H1 (cell line): ENCODE results near the gene SMARCA1. TPM values are rescaled to one million over a fixed set of nuclear protein-coding genes. Genes with fewer than 3 reads are reported as not detected.

Experiments used
- CTCF ChIA-PET: fragments of 300-600 bp; sonication (Branson Sonifier 250); formaldehyde crosslinking; loops from one replicate; lab custom pipeline; 2021; ENCODE audit not compliant: partially characterized antibody; lab: Charles Lee
- POLR2A ChIA-PET: fragments of 300-600 bp; sonication (Branson Sonifier 250); formaldehyde crosslinking; loops from one replicate; lab custom pipeline; 2021; ENCODE audit warnings: inconsistent platforms; ENCODE audit not compliant: partially characterized antibody; lab: Charles Lee
- DNase-seq, 2 experiments: peaks; one replicate each; pipeline versions ENCODE4 v3.0.0 to v3.0.0-alpha.2; 2010 to 2022; ENCODE audit warnings: low spot score in 2 of 2, low read depth in 1 of 2, mixed read lengths in 1 of 2
- FAIRE-seq: peaks from 2 replicates; lab custom pipeline; 2011; peaks lifted over from hg19 to GRCh38; lab: Jason Lieb, UNC
- H2AFZ ChIP-seq: 2 replicates; pipeline ENCODE4 v1.8.1; 2012; ENCODE audit warnings: low read length, inconsistent platforms
- H2AK5ac ChIP-seq: 2 replicates; pipeline ENCODE4 v1.6.1; 2013; ENCODE audit warnings: low read depth, low read length
- H2BK120ac ChIP-seq: replicated peaks from 2 replicates; pipeline ENCODE3; 2013; ENCODE audit warnings: low read depth, low read length, inconsistent platforms
- H2BK12ac ChIP-seq: 2 replicates; pipeline ENCODE4 v1.6.1; 2013; ENCODE audit warnings: low read depth, low read length
- H2BK15ac ChIP-seq: 2 replicates; pipeline ENCODE4 v1.6.1; 2013; ENCODE audit warnings: low read length
- H2BK20ac ChIP-seq: 2 replicates; pipeline ENCODE4 v1.6.1; 2013; ENCODE audit warnings: low read length
- H2BK5ac ChIP-seq: 2 replicates; pipeline ENCODE4 v1.6.1; 2013; ENCODE audit warnings: low read depth, low read length
- H3K14ac ChIP-seq: 2 replicates; pipeline ENCODE4 v1.6.1; 2013; ENCODE audit warnings: inconsistent platforms; ENCODE audit not compliant: insufficient read length
- H3K18ac ChIP-seq: 2 replicates; pipeline ENCODE4 v1.6.1; 2013; ENCODE audit warnings: low read length; ENCODE audit errors: extremely low read depth
- H3K23ac ChIP-seq: 2 replicates; pipeline ENCODE4 v1.6.1; 2013; ENCODE audit warnings: inconsistent platforms; ENCODE audit not compliant: insufficient read length
- H3K23me2 ChIP-seq: 2 replicates; pipeline ENCODE4 v1.6.1; 2013; ENCODE audit warnings: low read depth, low read length
- H3K27ac ChIP-seq: 2 replicates; pipeline ENCODE4 v1.6.1; 2011; ENCODE audit warnings: low read depth, low read length, inconsistent platforms
- H3K27me3 ChIP-seq, 4 experiments: replicated peaks in 1 of 4; 1 replicate in 1 of 4; 2 replicates in 3 of 4; pipeline versions ENCODE4 v1.6.1 to v1.8.1; 2011 to 2013; ENCODE audit warnings: low read length in 3 of 4, mild to moderate bottlenecking in 3 of 4, inconsistent platforms in 2 of 4, mixed read lengths in 2 of 4, moderate library complexity in 1 of 4; ENCODE audit not compliant: control insufficient read depth in 3 of 4, insufficient read depth in 3 of 4; ENCODE audit errors: extremely low read depth in 1 of 4
- H3K36me3 ChIP-seq, 4 experiments: 2 replicates each; pipeline versions ENCODE4 v1.6.1 to v1.8.1; 2011 to 2013; ENCODE audit warnings: mild to moderate bottlenecking in 4 of 4, low read length in 3 of 4, moderate library complexity in 2 of 4, control low read depth in 1 of 4, inconsistent platforms in 1 of 4; ENCODE audit not compliant: insufficient read depth in 4 of 4, control insufficient read depth in 2 of 4
- H3K4ac ChIP-seq: replicated peaks from 2 replicates; pipeline ENCODE3; 2013; ENCODE audit warnings: low read length, low read depth, mixed read lengths, inconsistent platforms; ENCODE audit not compliant: insufficient read length
- H3K4me1 ChIP-seq, 4 experiments: replicated peaks in 1 of 4; 1 replicate in 1 of 4; 2 replicates in 3 of 4; pipeline versions ENCODE4 v1.6.1 to v1.8.1; 2011 to 2013; ENCODE audit warnings: low read length in 3 of 4, inconsistent platforms in 2 of 4, mixed read lengths in 1 of 4; ENCODE audit not compliant: insufficient read depth in 4 of 4, control insufficient read depth in 3 of 4
- H3K4me2 ChIP-seq, 2 experiments: 2 replicates each; pipeline versions ENCODE4 v1.6.1 to v1.8.1; 2011 to 2013; ENCODE audit warnings: low read depth in 2 of 2, low read length in 2 of 2, control low read depth in 1 of 2, inconsistent platforms in 1 of 2, mild to moderate bottlenecking in 1 of 2; ENCODE audit not compliant: insufficient read depth in 1 of 2
- H3K4me3 ChIP-seq, 4 experiments: fragments of 200-600, 300-600 bp in 1 of 4; sonication (generic), shearing (Covaris generic), sonication (Bioruptor Twin) in 1 of 4; 2 replicates each; pipeline versions ENCODE4 v1.5.1 to v1.8.1; 2011 to 2016; ENCODE audit warnings: low read length in 4 of 4, low read depth in 3 of 4, control low read depth in 2 of 4, inconsistent platforms in 2 of 4, mild to moderate bottlenecking in 2 of 4, mixed read lengths in 1 of 4, moderate library complexity in 1 of 4; ENCODE audit not compliant: insufficient read depth in 2 of 4; ENCODE audit errors: extremely low read depth in 1 of 4
- H3K56ac ChIP-seq: replicated peaks from 2 replicates; pipeline ENCODE3; 2013; ENCODE audit warnings: low read depth, mild to moderate bottlenecking, mixed read lengths, low read length, inconsistent platforms; ENCODE audit not compliant: insufficient read length
- H3K79me1 ChIP-seq: 2 replicates; pipeline ENCODE4 v1.6.1; 2013; ENCODE audit warnings: low read depth, low read length, control low read depth
- H3K79me2 ChIP-seq, 2 experiments: 2 replicates each; pipeline versions ENCODE4 v1.6.1 to v1.8.1; 2012 to 2013; ENCODE audit warnings: low read length in 2 of 2, mild to moderate bottlenecking in 2 of 2, inconsistent platforms in 1 of 2; ENCODE audit not compliant: insufficient read depth in 2 of 2, control insufficient read depth in 1 of 2
- H3K9ac ChIP-seq, 4 experiments: replicated peaks in 1 of 4; 1 replicate in 1 of 4; 2 replicates in 3 of 4; pipeline versions ENCODE4 v1.6.1 to v1.8.1; 2011 to 2013; ENCODE audit warnings: low read depth in 3 of 4, low read length in 3 of 4, control low read depth in 2 of 4, mild to moderate bottlenecking in 2 of 4, moderate library complexity in 2 of 4, inconsistent platforms in 1 of 4; ENCODE audit errors: extremely low read depth in 1 of 4
- H3K9me3 ChIP-seq, 2 experiments: 2 replicates each; pipeline versions ENCODE4 v1.6.1 to v1.8.1; 2012 to 2013; ENCODE audit warnings: mild to moderate bottlenecking in 2 of 2, moderate library complexity in 2 of 2, control low read depth in 1 of 2, inconsistent platforms in 1 of 2, low read depth in 1 of 2, low read length in 1 of 2, mixed read lengths in 1 of 2; ENCODE audit not compliant: insufficient read depth in 2 of 2
- H4K20me1 ChIP-seq, 2 experiments: replicated peaks in 1 of 2; 2 replicates each; pipeline versions ENCODE3 to v1.8.1; 2011 to 2013; ENCODE audit warnings: inconsistent platforms in 2 of 2, low read length in 2 of 2, mild to moderate bottlenecking in 1 of 2; ENCODE audit not compliant: insufficient read depth in 2 of 2, control insufficient read depth in 1 of 2
- H4K5ac ChIP-seq: 2 replicates; pipeline ENCODE4 v1.6.1; 2013; ENCODE audit warnings: low read length, low read depth, mixed read lengths, inconsistent platforms; ENCODE audit not compliant: insufficient read length
- H4K8ac ChIP-seq: 2 replicates; pipeline ENCODE4 v1.8.0; 2013; ENCODE audit warnings: mild to moderate bottlenecking, moderate library complexity, low read length, inconsistent platforms; ENCODE audit not compliant: insufficient read depth; ENCODE audit errors: extremely low read depth
- H4K91ac ChIP-seq: replicated peaks from 2 replicates; pipeline ENCODE3; 2013; ENCODE audit warnings: low read length, mixed read lengths, inconsistent platforms; ENCODE audit not compliant: insufficient read length
- ASH2L ChIP-seq: fragments of 200-600, 300-600 bp; sonication (generic); IDR thresholded peaks from one replicate; pipeline ENCODE4 v1.7.1; 2017; ENCODE audit warnings: low read length
- BRCA1 ChIP-seq: IDR thresholded peaks from 2 replicates; pipeline ENCODE4 v1.6.1; 2012; ENCODE audit warnings: low read depth, low read length, improper control_type of control experiment
- CBX8 ChIP-seq: fragments of 300-800, 300-1000 bp; sonication (generic); IDR thresholded peaks from 2 replicates; pipeline ENCODE4 v1.7.1; 2016; ENCODE audit warnings: low read depth, low read length, borderline replicate concordance
- GABPA ChIP-seq: IDR thresholded peaks from 2 replicates; pipeline ENCODE4 v1.6.1; 2011; ENCODE audit warnings: mild to moderate bottlenecking, low read length, moderate library complexity, borderline replicate concordance; ENCODE audit not compliant: insufficient read depth
- HDAC6 ChIP-seq: IDR thresholded peaks from one replicate; pipeline ENCODE4 v1.7.1; 2012; ENCODE audit warnings: low read depth, mild to moderate bottlenecking, inconsistent platforms, low read length, moderate library complexity
- KDM5A ChIP-seq: fragments of 200-600 bp; IDR thresholded peaks from 2 replicates; pipeline ENCODE4 v1.7.1; 2012; ENCODE audit warnings: mild to moderate bottlenecking, low read length, inconsistent platforms, mixed read lengths
- NRF1 ChIP-seq: IDR thresholded peaks from 2 replicates; pipeline ENCODE4 v1.6.1; 2011; ENCODE audit warnings: mild to moderate bottlenecking, low read depth, low read length, improper control_type of control experiment
- RFX5 ChIP-seq: IDR thresholded peaks from 2 replicates; pipeline ENCODE4 v1.6.1; 2011; ENCODE audit warnings: low read depth, low read length, improper control_type of control experiment, borderline replicate concordance
- SUZ12 ChIP-seq: fragments of 200-600 bp; sonication (generic); IDR thresholded peaks from 2 replicates; pipeline ENCODE4 v1.6.1; 2012; ENCODE audit warnings: mild to moderate bottlenecking, inconsistent platforms, low read length, moderate library complexity, mixed read lengths
- TEAD4 ChIP-seq: IDR thresholded peaks from 2 replicates; pipeline ENCODE4 v1.6.1; 2012; ENCODE audit warnings: low read depth, low read length, inconsistent platforms, mixed read lengths
- WGBS, 2 experiments: shearing (Covaris generic) in 1 of 2; methylation state at CpG; one replicate each; pipeline versions ENCODE4 v1.1.6 to v1.1.7; 2013 to 2015; ENCODE audit warnings: low lambda C conversion rate in 2 of 2, mixed read lengths in 2 of 2, inconsistent platforms in 1 of 2, low coverage in 1 of 2, missing lambda C conversion rate in 1 of 2; ENCODE audit not compliant: insufficient replicate concordance in 2 of 2, insufficient coverage in 1 of 2, insufficient read length in 1 of 2; ENCODE audit errors: extremely low coverage in 1 of 2, missing lambda C conversion rate in 1 of 2; 5-methylcytosine and 5-hydroxymethylcytosine counted together
- polyA plus RNA-seq, 7 experiments: library from polyadenylated mRNA; depleted of rRNA in 3 of 7; stranded (reverse) in 5 of 7; unstranded in 2 of 7; fragments of >200 nt in 5 of 7; fragments of 200-250 nt in 2 of 7; gene quantifications; 1 replicate in 5 of 7; 2 replicates in 1 of 7; 4 replicates in 1 of 7; pipeline versions ENCODE4 v1.2.1 to v1.2.3, GENCODE V29; 2011 to 2013; ENCODE audit warnings: missing spikeins in 2 of 7, mixed read lengths in 2 of 7
- total RNA-seq: library from RNA; stranded (reverse); fragmentation: NEBNext Ultra II Directional; extraction: Animal tissue kit (Norgen Biotek cat#: 25700); gene quantifications from 2 replicates; pipeline ENCODE4 v1.2.1, GENCODE V29; 2021
- TF ChIP-seq, protein P1 (sequence below): IDR thresholded peaks from 2 replicates; pipeline ENCODE4 v1.6.1; 2011; ENCODE audit warnings: low read depth, mild to moderate bottlenecking, low read length; ENCODE audit not compliant: insufficient read depth
- TF ChIP-seq, protein P2 (sequence below), 3 experiments: IDR thresholded peaks; 1 replicate in 2 of 3; 2 replicates in 1 of 3; pipeline versions ENCODE4 v1.5.1 to v1.6.1; 2011; ENCODE audit warnings: low read length in 3 of 3, mild to moderate bottlenecking in 3 of 3, inconsistent platforms in 2 of 3, low read depth in 1 of 3, moderate library complexity in 1 of 3; ENCODE audit not compliant: insufficient read depth in 1 of 3; ENCODE audit errors: control extremely low read depth in 1 of 3

Gene SMARCA1
- total and polyA plus RNA-seq, 2 of the 8 experiments (the other 6 are each of a cell fraction or from before 2014, with no cell fraction given), result 13.1 to 54.4 TPM

DNA sequence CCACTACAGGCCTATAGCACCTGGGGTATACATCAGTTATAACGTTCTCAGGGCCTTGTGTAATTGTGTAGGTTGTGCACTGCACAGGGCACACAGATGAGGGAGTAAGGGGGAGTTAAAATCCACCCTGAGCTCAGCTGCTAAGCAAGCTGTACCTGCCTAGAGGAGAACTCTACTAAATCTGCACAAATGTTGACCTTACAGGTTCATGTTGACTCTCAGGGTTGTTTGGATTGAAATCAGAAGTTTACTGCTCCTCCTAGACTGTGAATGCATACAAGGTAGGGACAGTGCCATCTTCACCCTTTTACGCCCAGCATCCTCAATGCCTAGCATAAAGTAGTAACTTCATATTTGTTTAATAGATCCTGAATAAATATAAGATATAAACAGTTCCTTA is 89.8 kb downstream of the SMARCA1 start:
- no peaks in the 10 kb centered on the region for H3K23me2 ChIP-seq
- no peak overlapping the region for H3K14ac ChIP-seq
- no peak overlapping the region for H2BK12ac ChIP-seq
- H4K20me1 ChIP-seq, result no peaks in the 10 kb centered on the region
- no peak overlapping the region for H3K4me2 ChIP-seq
- no peak overlapping the region for H2AK5ac ChIP-seq
- H3K23ac ChIP-seq, result no peak overlapping the region
- peaks cover 0 to 7% (median 2%) of the 10 kb centered on the region in 4 experiments; a peak in 2 of 8 replicates for H3K36me3 ChIP-seq
- no peak overlapping the region for H3K27ac ChIP-seq
- H2AFZ ChIP-seq, result no peak overlapping the region
- H4K5ac ChIP-seq, result no peak overlapping the region
- DNase-seq, result no peak
- H3K9me3 ChIP-seq, result no peaks in the 10 kb centered on the region
- no peak overlapping the region for H4K8ac ChIP-seq
- no peak overlapping the region for H2BK120ac ChIP-seq
- ChIA-PET POLR2A (no interaction called here), CTCF (no interaction called here)
- H3K4me1 ChIP-seq, result no peaks in the 10 kb centered on the region
- H3K18ac ChIP-seq, result no peak overlapping the region
- H3K4ac ChIP-seq, result no peak overlapping the region
- 90% methylated on average over 2 of the region's 2 CpGs; no CpG with 5 or more reads in 1 of the 2 experiments for WGBS, 2 experiments
- no peaks in the 10 kb centered on the region for H3K79me1 ChIP-seq
- H4K91ac ChIP-seq, result no peak overlapping the region
- no peak for FAIRE-seq
- H3K56ac ChIP-seq, result no peak overlapping the region
- H3K9ac ChIP-seq, result no peak overlapping the region
- H3K79me2 ChIP-seq, result no peaks in the 10 kb centered on the region
- H2BK5ac ChIP-seq, result no peak overlapping the region
- no peaks in the 10 kb centered on the region for H3K27me3 ChIP-seq
- H2BK20ac ChIP-seq, result no peak overlapping the region
- no peak overlapping the region for H3K4me3 ChIP-seq
- H2BK15ac ChIP-seq, result no peak overlapping the region
- TF ChIP-seq ASH2L, result no peak
- no peak for TF ChIP-seq TEAD4
- no peak for TF ChIP-seq RFX5
- TF ChIP-seq, protein P1, sequence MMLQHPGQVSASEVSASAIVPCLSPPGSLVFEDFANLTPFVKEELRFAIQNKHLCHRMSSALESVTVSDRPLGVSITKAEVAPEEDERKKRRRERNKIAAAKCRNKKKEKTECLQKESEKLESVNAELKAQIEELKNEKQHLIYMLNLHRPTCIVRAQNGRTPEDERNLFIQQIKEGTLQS, result no peak
- no peak for TF ChIP-seq GABPA
- TF ChIP-seq KDM5A, result no peak
- TF ChIP-seq SUZ12, result no peak
- no peak for TF ChIP-seq BRCA1
- no peak for TF ChIP-seq HDAC6
- TF ChIP-seq NRF1, result no peak
- no peak for TF ChIP-seq CBX8
- TF ChIP-seq, protein P2, sequence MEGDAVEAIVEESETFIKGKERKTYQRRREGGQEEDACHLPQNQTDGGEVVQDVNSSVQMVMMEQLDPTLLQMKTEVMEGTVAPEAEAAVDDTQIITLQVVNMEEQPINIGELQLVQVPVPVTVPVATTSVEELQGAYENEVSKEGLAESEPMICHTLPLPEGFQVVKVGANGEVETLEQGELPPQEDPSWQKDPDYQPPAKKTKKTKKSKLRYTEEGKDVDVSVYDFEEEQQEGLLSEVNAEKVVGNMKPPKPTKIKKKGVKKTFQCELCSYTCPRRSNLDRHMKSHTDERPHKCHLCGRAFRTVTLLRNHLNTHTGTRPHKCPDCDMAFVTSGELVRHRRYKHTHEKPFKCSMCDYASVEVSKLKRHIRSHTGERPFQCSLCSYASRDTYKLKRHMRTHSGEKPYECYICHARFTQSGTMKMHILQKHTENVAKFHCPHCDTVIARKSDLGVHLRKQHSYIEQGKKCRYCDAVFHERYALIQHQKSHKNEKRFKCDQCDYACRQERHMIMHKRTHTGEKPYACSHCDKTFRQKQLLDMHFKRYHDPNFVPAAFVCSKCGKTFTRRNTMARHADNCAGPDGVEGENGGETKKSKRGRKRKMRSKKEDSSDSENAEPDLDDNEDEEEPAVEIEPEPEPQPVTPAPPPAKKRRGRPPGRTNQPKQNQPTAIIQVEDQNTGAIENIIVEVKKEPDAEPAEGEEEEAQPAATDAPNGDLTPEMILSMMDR (IDR thresholded peaks at IDR 0.05; ENCODE audit: control extremely low read depth in 1 of 3, insufficient read depth in 1 of 3, low read depth in 1 of 3, low read length in 3 of 3), result no peak
